GM12878 (cell line): ENCODE measurements around the gene EEF2K. TPM values are rescaled to one million over a fixed set of nuclear protein-coding genes. Genes with fewer than 3 reads are reported as not detected.

ENCODE experiments used
- ATAC-seq: fragments of 200-7000 bp; cut with Tn5 transposase; 3 replicates; pipeline ENCODE4 v1.9.1; 2020; ENCODE audit warnings: mild to moderate bottlenecking, moderate library complexity
- BruUV-seq: library from RNA; stranded (reverse); fragments of 400-500 nt; replicated peaks from 2 replicates; lab custom pipeline; 2021; lab: Mats Ljungman, UMichigan
- CTCF ChIA-PET: fragments of 300-600 bp; sonication (Branson Sonifier 250); formaldehyde crosslinking; extraction: SDS; loops from one replicate; lab custom pipeline; 2021; ENCODE audit warnings: inconsistent platforms; lab: Yijun Ruan, JAX
- POLR2A ChIA-PET: fragments of 350-600 bp; formaldehyde crosslinking; extraction: SDS; loops from one replicate; lab custom pipeline; 2021; ENCODE audit warnings: inconsistent platforms; lab: Charles Lee
- RAD21 ChIA-PET: fragments of 300-600 bp; sonication (Branson Sonifier 250); formaldehyde crosslinking; loops from one replicate; lab custom pipeline; 2023; ENCODE audit warnings: antibody characterized with exemption; ENCODE audit not compliant: unreplicated experiment; lab: Charles Lee
- SMC1A ChIA-PET: fragments of 300-600 bp; sonication (Branson Sonifier 250); formaldehyde crosslinking; loops from one replicate; lab custom pipeline; 2023; ENCODE audit not compliant: unreplicated experiment, uncharacterized antibody; lab: Charles Lee
- DNase-seq: peaks from one replicate; pipeline ENCODE4 v3.0.0-alpha.2; 2011; ENCODE audit warnings: low read depth, low spot score
- FAIRE-seq: peaks from 3 replicates; lab custom pipeline; 2011; peaks lifted over from hg19 to GRCh38; lab: Jason Lieb, UNC
- H2AFZ ChIP-seq: 2 replicates; pipeline ENCODE4 v1.6.0; 2011; ENCODE audit warnings: low read depth, low read length, control low read depth; ENCODE audit not compliant: control insufficient read depth
- H3K27ac ChIP-seq: 2 replicates; pipeline ENCODE4 v1.5.1; 2011; ENCODE audit warnings: control low read depth; ENCODE audit not compliant: control insufficient read depth, insufficient read depth
- H3K27me3 ChIP-seq, 2 experiments: replicated peaks in 1 of 2; 2 replicates each; pipeline versions ENCODE4 v1.6.0 to v1.6.1; 2011; ENCODE audit warnings: low read length in 1 of 2; ENCODE audit not compliant: control insufficient read depth in 2 of 2, insufficient read depth in 2 of 2
- H3K36me3 ChIP-seq, 2 experiments: 2 replicates each; pipeline ENCODE4 v1.5.1; 2011; ENCODE audit warnings: low read length in 1 of 2; ENCODE audit not compliant: control insufficient read depth in 2 of 2, insufficient read depth in 2 of 2
- H3K4me1 ChIP-seq: 2 replicates; pipeline ENCODE4 v1.6.1; 2011; ENCODE audit warnings: mild to moderate bottlenecking, low read length, moderate library complexity, mixed read lengths; ENCODE audit not compliant: control insufficient read depth, insufficient read depth
- H3K4me2 ChIP-seq: 2 replicates; pipeline ENCODE4 v1.6.0; 2011; ENCODE audit warnings: control low read depth; ENCODE audit not compliant: control insufficient read depth, insufficient read depth
- H3K4me3 ChIP-seq: fragments of 200-600 bp; sonication (generic); 2 replicates; pipeline ENCODE4 v1.5.1; 2016
- H3K79me2 ChIP-seq: 2 replicates; pipeline ENCODE4 v1.6.0; 2011; ENCODE audit warnings: low read length; ENCODE audit not compliant: control insufficient read depth, insufficient read depth
- H3K9ac ChIP-seq: 2 replicates; pipeline ENCODE4 v1.8.0; 2011; ENCODE audit warnings: low read length, control low read depth, mixed read lengths; ENCODE audit not compliant: control insufficient read depth, insufficient read depth
- H3K9me3 ChIP-seq: replicated peaks from 3 replicates; pipeline ENCODE4 v1.5.1; 2011; ENCODE audit warnings: mild to moderate bottlenecking, low read length; ENCODE audit not compliant: control insufficient read depth, insufficient read depth
- H4K20me1 ChIP-seq: 2 replicates; pipeline ENCODE4 v1.6.0; 2011; ENCODE audit not compliant: control insufficient read depth, insufficient read depth
- BCLAF1 ChIP-seq: fragments of 450-650 bp; IDR thresholded peaks from 2 replicates; pipeline ENCODE4 v1.6.1; 2017; ENCODE audit warnings: antibody characterized with exemption, mild to moderate bottlenecking, moderate library complexity
- MYB ChIP-seq: fragments of 150-350 bp; IDR thresholded peaks from 2 replicates; pipeline ENCODE4 v1.6.1; 2014; ENCODE audit warnings: mild to moderate bottlenecking, low read depth, low read length, borderline replicate concordance
- NRF1 ChIP-seq: conservative IDR thresholded peaks from 2 replicates; pipeline ENCODE4 v1.6.1; 2011; ENCODE audit warnings: mild to moderate bottlenecking, low read depth, low read length, improper control_type of control experiment
- ZNF622 ChIP-seq: fragments of 450-650 bp; IDR thresholded peaks from 2 replicates; pipeline ENCODE4 v1.6.1; 2017; ENCODE audit warnings: mild to moderate bottlenecking, inconsistent platforms
- WGBS: methylation state at CpG from one replicate; pipeline ENCODE4 v1.1.6; 2016; ENCODE audit warnings: low lambda C conversion rate; ENCODE audit not compliant: insufficient replicate concordance, insufficient coverage; ENCODE audit errors: missing lambda C conversion rate; 5-methylcytosine and 5-hydroxymethylcytosine counted together
- in situ Hi-C: fragments of 300-500 bp; cut with MboI; formaldehyde crosslinking; loops from 9 replicates; pipeline ENCODE4 v1.14.3; 2018; ENCODE audit warnings: mixed read lengths
- intact Hi-C: fragments of 100-400 bp; cut with micrococcal nuclease; formaldehyde crosslinking; loops from one replicate; pipeline ENCODE4 v1.14.2; 2022; ENCODE audit not compliant: unreplicated experiment
- polyA plus RNA-seq, 11 experiments: library from polyadenylated mRNA; depleted of rRNA in 4 of 11; unstranded in 6 of 11; stranded (reverse) in 5 of 11; fragments of >200 nt; fragmentation: Nextera tagmentation in 4 of 11; fragmentation: Illumina TruSeq in 1 of 11; extraction: Ambion mirVana in 4 of 11; extraction: Trizol in 1 of 11; gene quantifications; 1 replicate in 1 of 11; 2 replicates in 10 of 11; pipeline versions ENCODE4 v1.2.1 to v1.2.3, GENCODE V29; 2011 to 2016; ENCODE audit warnings: inconsistent platforms in 2 of 11, missing spikeins in 2 of 11, low read depth in 1 of 11
- total RNA-seq, 4 experiments: library from RNA; depleted of rRNA in 3 of 4; stranded (reverse); fragments of >200 nt in 3 of 4; fragmentation: Illumina TruSeq in 1 of 4; extraction: Trizol in 1 of 4; gene quantifications; 2 replicates each; pipeline versions ENCODE4 v1.2.1 to v1.2.3, GENCODE V29; 2013 to 2021

The EEF2K gene
- total and polyA plus RNA-seq, 10 of the 15 experiments (the other 5 are each of a cell fraction or from before 2014, with no cell fraction given) = 2.0 to 29.6 (median 12.2) TPM

GRCh38 chr16:22203091-22203490, 3.0 kb upstream of the EEF2K start:
- Histone ChIP-seq H3K4me1 (peaks cover 19% of the 10 kb centered on the region), H3K27me3 (no peaks in the 10 kb centered on the region), H3K79me2 (peaks cover 20% of the 10 kb centered on the region), H3K27ac (no peak overlapping the region), H2AFZ (no peak overlapping the region), H3K9ac (no peak overlapping the region), H3K9me3 (no peaks in the 10 kb centered on the region), H4K20me1 (no peaks in the 10 kb centered on the region), H3K36me3 (no peaks in the 10 kb centered on the region), H3K4me2 (no peak overlapping the region), H3K4me3 (no peak overlapping the region)
- TF ChIP-seq ZNF622 = no peak
- no peak for TF ChIP-seq MYB
- TF ChIP-seq BCLAF1 = no peak
- no peak for TF ChIP-seq NRF1
- POLR2A ChIA-PET = interaction anchor here (7.1 kb wide), 1 partner anchor 9 kb away, joined by 104 read pairs; no protein-coding TSS in a partner anchor
- DNase-seq (no peak), FAIRE-seq (no peak), ATAC-seq (no peak)
- SMC1A ChIA-PET = interaction anchor here (8.9 kb wide), 1 partner anchor 16 kb away, joined by 83 read pairs; no protein-coding TSS in a partner anchor
- 70% methylated on average over 5 of the region's 5 CpGs for WGBS
- intact Hi-C loops = no loop called here
- RAD21 ChIA-PET = interaction anchor here (2.7 to 7.4 kb wide), 2 partner anchors 10 to 93 kb away, joined by 11 to 74 read pairs; partner anchors contain the start of gene POLR3E
- BruUV-seq = no TSS peak
- CTCF ChIA-PET = interaction anchor here (5.4 to 7.9 kb wide), 2 partner anchors 12 to 95 kb away, joined by 56 to 91 read pairs; partner anchors contain the start of gene POLR3E
- in situ Hi-C loops = no loop called here
